ENCODE results near the gene GALNT10. TPM values are rescaled to one million over a fixed set of nuclear protein-coding genes. Genes with fewer than 3 reads are reported as not detected.

The GALNT10 gene
- total RNA-seq, 4 donors from 2014 or later, result 5.7 to 25.2 (median 9.7) TPM

GRCh38 chr5:154446195-154447088, 255.9 kb downstream of the GALNT10 start:
- WGBS, 2 donors, result 0 to 1% methylated on average over 26 to 45 of the region's 87 CpGs
- no peak for TF ChIP-seq CTCF (IDR thresholded peaks at IDR 0.05)
- no peak for TF ChIP-seq POLR2A (IDR thresholded peaks at IDR 0.05)
- intact Hi-C loops (cut with DNase I; ENCODE audit: low total_unique reads), result no loop called here
- H3K4me3 ChIP-seq (ENCODE audit: low read depth, poor library complexity, severe bottlenecking), result peak overlapping the region; percentile 98
- peak in 1 of 2 donors; percentile 93 for DNase-seq (ENCODE audit: low spot score in 2 of 2)

GRCh38 chr5:154447089-154447725, 256.7 kb downstream of the GALNT10 start:
- intact Hi-C loops (cut with DNase I; ENCODE audit: low total_unique reads), result no loop called here
- H3K4me3 ChIP-seq (ENCODE audit: low read depth, poor library complexity, severe bottlenecking), result no peak overlapping the region
- 2% methylated on average over 10 of the region's 10 CpGs for WGBS, 2 donors
- DNase-seq (ENCODE audit: low spot score in 2 of 2), result no peak
- TF ChIP-seq POLR2A (IDR thresholded peaks at IDR 0.05) (no peak), CTCF (IDR thresholded peaks at IDR 0.05) (no peak)

GRCh38 chr5:154449786-154450185, 259.3 kb downstream of the GALNT10 start:
- H3K4me3 ChIP-seq (ENCODE audit: low read depth, poor library complexity, severe bottlenecking), result no peak overlapping the region
- DNase-seq (ENCODE audit: low spot score in 2 of 2), result no peak
- intact Hi-C loops (cut with DNase I; ENCODE audit: low total_unique reads), result no loop called here
- WGBS, 2 donors, result 82 to 86% methylated on average over 2 of the region's 2 CpGs
- no peak for TF ChIP-seq POLR2A (IDR thresholded peaks at IDR 0.05)
- TF ChIP-seq CTCF (IDR thresholded peaks at IDR 0.05), result no peak

- no peak for DNase-seq (ENCODE audit: low spot score in 2 of 2)
- intact Hi-C loops (cut with DNase I; ENCODE audit: low total_unique reads), result no loop called here
- TF ChIP-seq CTCF (IDR thresholded peaks at IDR 0.05) (no peak), POLR2A (IDR thresholded peaks at IDR 0.05) (no peak)
- H3K4me3 ChIP-seq (ENCODE audit: low read depth, poor library complexity, severe bottlenecking), result no peak overlapping the region
- whole genome bisulfite sequencing, 2 donors, result 82 to 89% methylated on average over 8 of the region's 8 CpGs
Observed at GRCh38 chr5:154451957-154452356, 261.4 kb downstream of the GALNT10 start.

- intact Hi-C loops (cut with DNase I; ENCODE audit: low total_unique reads), result no loop called here
- no peak for DNase-seq (ENCODE audit: low spot score in 2 of 2)
- 88 to 93% methylated on average over 5 of the region's 5 CpGs for WGBS, 2 donors
- TF ChIP-seq POLR2A (IDR thresholded peaks at IDR 0.05) (no peak), CTCF (IDR thresholded peaks at IDR 0.05) (no peak)
- H3K4me3 ChIP-seq (ENCODE audit: low read depth, poor library complexity, severe bottlenecking), result no peak overlapping the region
Observed at GRCh38 chr5:154455585-154455984, 265.1 kb downstream of the GALNT10 start.

All from lower leg skin (tissue), 4 donors.